HK-2 (cell line): ENCODE measurements around the gene HMGA1.

ENCODE experiments used
- DNase-seq: peaks from one replicate; pipeline ENCODE4 v3.0.0-alpha.2; 2018; ENCODE audit not compliant: unreplicated experiment

The HMGA1 gene

GRCh38 chr6:34292954-34293353 lies 56.3 kb downstream of the HMGA1 start:
- DNase-seq, result no peak

GRCh38 chr6:34295721-34296120 lies 59.0 kb downstream of the HMGA1 start:
- DNase-seq, result no peak
